Natural killer cell (primary cell): ENCODE data around the gene ARID1B. TPM values are rescaled to one million over a fixed set of nuclear protein-coding genes. Genes with fewer than 3 reads are reported as not detected.

Source experiments
- ATAC-seq, 3 donors: fragments of 150-1000 bp in 2 of 3; fragments of 200-7000 bp in 1 of 3; cut with Tn5 transposase; 1 replicate in 1 of 3; 2 replicates in 2 of 3; pipeline ENCODE4 v1.10.0; 2021; ENCODE audit warnings: mild to moderate bottlenecking in 2 of 3, moderate library complexity in 2 of 3
- DNase-seq, 2 donors: peaks; one replicate each; pipeline versions ENCODE4 v3.0.0 to v3.0.0-alpha.2; 2013 to 2021; ENCODE audit warnings: mixed read lengths in 1 of 2
- H3K27ac ChIP-seq: one replicate; pipeline ENCODE4 v1.5.1; 2013; ENCODE audit warnings: mild to moderate bottlenecking, low read length
- H3K27me3 ChIP-seq: one replicate; pipeline ENCODE4 v1.6.1; 2013; ENCODE audit warnings: low read length; ENCODE audit not compliant: control insufficient read depth, insufficient read depth
- H3K36me3 ChIP-seq: one replicate; pipeline ENCODE4 v1.6.1; 2013; ENCODE audit warnings: low read length; ENCODE audit not compliant: control insufficient read depth, insufficient read depth
- H3K4me1 ChIP-seq: one replicate; pipeline ENCODE4 v1.6.1; 2013; ENCODE audit warnings: low read length; ENCODE audit not compliant: control insufficient read depth, insufficient read depth
- H3K4me3 ChIP-seq: one replicate; pipeline ENCODE4 v1.5.1; 2013; ENCODE audit warnings: low read length
- H3K9me3 ChIP-seq: one replicate; pipeline ENCODE4 v1.6.1; 2013; ENCODE audit warnings: low read length; ENCODE audit not compliant: control insufficient read depth, insufficient read depth
- H3K27ac Mint-ChIP-seq, 2 donors: one replicate each; pipeline ENCODE4 v1.8.0; 2022; ENCODE audit warnings: mild to moderate bottlenecking in 2 of 2, mixed read lengths in 2 of 2, moderate library complexity in 1 of 2
- H3K27me3 Mint-ChIP-seq, 2 donors: one replicate each; pipeline ENCODE4 v1.8.0; 2022; ENCODE audit warnings: low read depth in 2 of 2, mixed read lengths in 2 of 2
- H3K36me3 Mint-ChIP-seq: one replicate; pipeline ENCODE4 v1.8.0; 2022; ENCODE audit warnings: mixed read lengths
- H3K4me1 Mint-ChIP-seq, 2 donors: one replicate each; pipeline ENCODE4 v1.8.0; 2022; ENCODE audit warnings: mixed read lengths in 2 of 2
- H3K4me3 Mint-ChIP-seq: one replicate; pipeline ENCODE4 v1.8.0; 2022; ENCODE audit warnings: mild to moderate bottlenecking, moderate library complexity, mixed read lengths
- H3K9me3 Mint-ChIP-seq, 2 donors: one replicate each; pipeline ENCODE4 v1.8.0; 2022; ENCODE audit warnings: mixed read lengths in 2 of 2
- CTCF ChIP-seq: fragments of 200-600 bp; IDR thresholded peaks from one replicate; pipeline ENCODE4 v1.8.0; 2022; ENCODE audit warnings: antibody characterized with exemption
- WGBS: methylation state at CpG from one replicate; pipeline ENCODE4 v1.1.7; 2013; ENCODE audit warnings: missing lambda C conversion rate; ENCODE audit not compliant: insufficient coverage; 5-methylcytosine and 5-hydroxymethylcytosine counted together
- intact Hi-C: fragments of 100-400 bp; cut with micrococcal nuclease; formaldehyde crosslinking; loops from one replicate; pipeline ENCODE4 v1.14.2; 2022
- total RNA-seq, 4 donors: library from RNA; stranded (reverse); fragments of 120-200 nt in 1 of 4; gene quantifications; one replicate each; pipeline versions ENCODE4 v1.2.3 to v1.2.4, GENCODE V29; 2013 to 2022

The ARID1B gene
- total RNA-seq, 3 donors from 2014 or later (not counting 1 experiment from before 2014, with no cell fraction given), result 180 to 201 (median 189) TPM

GRCh38 chr6:157244175-157244574, 467.0 kb downstream of the ARID1B start:
- ATAC-seq, result no peak
- Mint-ChIP-seq H3K27me3 (peaks cover 35 to 36% of the 10 kb centered on the region in 2 donors), H3K4me1 (peaks cover 0 to 5% of the 10 kb centered on the region in 2 donors), H3K9me3 (peaks cover 0 to 6% of the 10 kb centered on the region in 2 donors), H3K36me3 (peaks cover 11% of the 10 kb centered on the region), H3K4me3 (no peak overlapping the region), H3K27ac (no peak overlapping the region)
- TF ChIP-seq CTCF, result no peak
- Histone ChIP-seq H3K9me3 (peaks cover 8% of the 10 kb centered on the region), H3K36me3 (no peaks in the 10 kb centered on the region), H3K4me3 (no peak overlapping the region), H3K27ac (no peak overlapping the region), H3K4me1 (peaks cover 10% of the 10 kb centered on the region), H3K27me3 (peaks cover 2% of the 10 kb centered on the region)
- 23% methylated on average over 3 of the region's 4 CpGs for WGBS
- intact Hi-C loops, result no loop called here
- DNase-seq, result no peak

- intact Hi-C loops, result no loop called here
- peaks cover 35 to 36% of the 10 kb centered on the region in 2 donors for H3K27me3 Mint-ChIP-seq
- Histone ChIP-seq H3K36me3 (no peaks in the 10 kb centered on the region), H3K4me1 (peaks cover 10% of the 10 kb centered on the region), H3K4me3 (no peak overlapping the region), H3K27ac (no peak overlapping the region), H3K27me3 (peaks cover 2% of the 10 kb centered on the region), H3K9me3 (peaks cover 8% of the 10 kb centered on the region)
- peaks cover 0 to 5% of the 10 kb centered on the region in 2 donors for H3K4me1 Mint-ChIP-seq
- no peak for TF ChIP-seq CTCF
- DNase-seq (no peak), ATAC-seq (no peak)
- H3K9me3 Mint-ChIP-seq, result peaks cover 0 to 6% of the 10 kb centered on the region in 2 donors
- 75% methylated on average over 4 of the region's 4 CpGs for WGBS
- H3K36me3 Mint-ChIP-seq, result peaks cover 13% of the 10 kb centered on the region
- H3K4me3 Mint-ChIP-seq, result no peak overlapping the region
- H3K27ac Mint-ChIP-seq, result no peak overlapping the region
Measured at GRCh38 chr6:157244780-157245179, 467.6 kb downstream of the ARID1B start.

GRCh38 chr6:157245436-157245835, 468.3 kb downstream of the ARID1B start:
- Mint-ChIP-seq H3K4me3 (no peak overlapping the region), H3K36me3 (peaks cover 13% of the 10 kb centered on the region), H3K9me3 (peaks cover 0 to 6% of the 10 kb centered on the region in 2 donors), H3K4me1 (peaks cover 0 to 4% of the 10 kb centered on the region in 2 donors), H3K27me3 (peaks cover 35 to 36% of the 10 kb centered on the region in 2 donors), H3K27ac (no peak overlapping the region)
- intact Hi-C loops, result no loop called here
- TF ChIP-seq CTCF, result no peak
- Histone ChIP-seq H3K27ac (no peak overlapping the region), H3K36me3 (no peaks in the 10 kb centered on the region), H3K27me3 (peaks cover 2% of the 10 kb centered on the region), H3K9me3 (peaks cover 8% of the 10 kb centered on the region), H3K4me1 (peaks cover 6% of the 10 kb centered on the region), H3K4me3 (no peak overlapping the region)
- no peak for ATAC-seq
- WGBS, result 89% methylated on average over 13 of the region's 13 CpGs
- no peak for DNase-seq

- Histone ChIP-seq H3K27ac (no peak overlapping the region), H3K27me3 (peaks cover under 1% of the 10 kb centered on the region), H3K9me3 (peaks cover 8% of the 10 kb centered on the region), H3K36me3 (no peaks in the 10 kb centered on the region), H3K4me3 (no peak overlapping the region), H3K4me1 (no peaks in the 10 kb centered on the region)
- intact Hi-C loops, result no loop called here
- no peaks in the 10 kb centered on the region for H3K4me1 Mint-ChIP-seq
- DNase-seq, result no peak
- 95% methylated on average over 21 of the region's 21 CpGs for WGBS
- peaks cover 13% of the 10 kb centered on the region for H3K36me3 Mint-ChIP-seq
- peaks cover 0 to 6% of the 10 kb centered on the region in 2 donors for H3K9me3 Mint-ChIP-seq
- H3K27ac Mint-ChIP-seq, result no peak overlapping the region
- ATAC-seq, result no peak
- H3K27me3 Mint-ChIP-seq, result peaks cover 33 to 35% of the 10 kb centered on the region in 2 donors
- no peak for TF ChIP-seq CTCF
- H3K4me3 Mint-ChIP-seq, result no peak overlapping the region
Measured at GRCh38 chr6:157246048-157246630, 469.0 kb downstream of the ARID1B start.
